IMR-90 (cell line): ENCODE data around the gene CHST2. TPM values are rescaled to one million over a fixed set of nuclear protein-coding genes. Genes with fewer than 3 reads are reported as not detected.
A peak's percentile ranks its signal among the peaks of the same experiment; 100 is the strongest.

Source experiments
- ATAC-seq: fragments of 200-7000 bp; cut with Tn5 transposase; 2 replicates; pipeline ENCODE4 v1.9.1; 2020; ENCODE audit warnings: low read depth, mild to moderate bottlenecking, moderate library complexity
- BruUV-seq: library from RNA; stranded (reverse); fragments of 400-500 nt; replicated peaks from 2 replicates; lab custom pipeline; 2021; lab: Mats Ljungman, UMichigan
- CTCF ChIA-PET: fragments of 300-600 bp; formaldehyde crosslinking; extraction: SDS; loops from one replicate; lab custom pipeline; 2021; ENCODE audit warnings: antibody characterized with exemption; lab: Yijun Ruan, JAX
- POLR2A ChIA-PET: fragments of 300-600 bp; sonication (Branson Sonifier 250); formaldehyde crosslinking; loops from one replicate; lab custom pipeline; 2022; ENCODE audit warnings: antibody characterized with exemption; ENCODE audit not compliant: unreplicated experiment; lab: Charles Lee
- DNase-seq: peaks from one replicate; pipeline ENCODE4 v3.0.0; 2013
- H2AFZ ChIP-seq: replicated peaks from 2 replicates; pipeline ENCODE3; 2013; ENCODE audit warnings: low read length, mild to moderate bottlenecking; ENCODE audit not compliant: poor library complexity
- H2AK5ac ChIP-seq: 2 replicates; pipeline ENCODE4 v1.6.1; 2013; ENCODE audit warnings: low read depth, low read length, inconsistent platforms
- H2AK9ac ChIP-seq: replicated peaks from 2 replicates; pipeline ENCODE3; 2013; ENCODE audit warnings: mild to moderate bottlenecking, low read depth, low read length, moderate library complexity; ENCODE audit not compliant: poor library complexity
- H2BK120ac ChIP-seq: 2 replicates; pipeline ENCODE4 v1.6.1; 2013; ENCODE audit warnings: low read depth, low read length, inconsistent platforms
- H2BK15ac ChIP-seq: 3 replicates; pipeline ENCODE4 v1.6.1; 2013; ENCODE audit warnings: low read depth, low read length, inconsistent platforms
- H2BK20ac ChIP-seq: 2 replicates; pipeline ENCODE4 v1.6.1; 2013; ENCODE audit warnings: low read depth, mild to moderate bottlenecking, inconsistent platforms, low read length, moderate library complexity
- H2BK5ac ChIP-seq: 2 replicates; pipeline ENCODE4 v1.6.1; 2013; ENCODE audit warnings: mild to moderate bottlenecking, low read depth, low read length, inconsistent platforms; ENCODE audit not compliant: poor library complexity, severe bottlenecking
- H3K14ac ChIP-seq: replicated peaks from 2 replicates; pipeline ENCODE4 v1.6.1; 2013; ENCODE audit warnings: low read depth, low read length, inconsistent platforms
- H3K18ac ChIP-seq: 2 replicates; pipeline ENCODE4 v1.6.1; 2013; ENCODE audit warnings: low read depth, low read length, control low read depth
- H3K23ac ChIP-seq: 2 replicates; pipeline ENCODE4 v1.6.1; 2013; ENCODE audit warnings: low read depth, low read length, inconsistent platforms
- H3K27ac ChIP-seq: 2 replicates; pipeline ENCODE4 v1.5.1; 2013; ENCODE audit warnings: mild to moderate bottlenecking, control low read depth, low read length; ENCODE audit not compliant: insufficient read depth
- H3K27me3 ChIP-seq: 2 replicates; pipeline ENCODE4 v1.6.1; 2013; ENCODE audit warnings: low read length; ENCODE audit not compliant: control insufficient read depth, insufficient read depth
- H3K36me3 ChIP-seq: 2 replicates; pipeline ENCODE4 v1.6.1; 2013; ENCODE audit warnings: low read length, mixed read lengths; ENCODE audit not compliant: control insufficient read depth, insufficient read depth
- H3K4ac ChIP-seq: 2 replicates; pipeline ENCODE4 v1.6.1; 2013; ENCODE audit warnings: low read depth, low read length, inconsistent platforms
- H3K4me1 ChIP-seq: 2 replicates; pipeline ENCODE4 v1.6.1; 2013; ENCODE audit warnings: low read length, mixed read lengths; ENCODE audit not compliant: control insufficient read depth, insufficient read depth
- H3K4me2 ChIP-seq: 2 replicates; pipeline ENCODE4 v1.6.1; 2013; ENCODE audit warnings: low read depth, mild to moderate bottlenecking, control low read depth, low read length, moderate library complexity
- H3K4me3 ChIP-seq: 2 replicates; pipeline ENCODE4 v1.5.1; 2013; ENCODE audit warnings: low read depth, mild to moderate bottlenecking, control low read depth, low read length, moderate library complexity; ENCODE audit not compliant: insufficient read depth
- H3K56ac ChIP-seq: 2 replicates; pipeline ENCODE4 v1.6.1; 2013; ENCODE audit warnings: low read length, inconsistent platforms; ENCODE audit not compliant: insufficient read depth; ENCODE audit errors: extremely low read depth
- H3K79me1 ChIP-seq, 2 experiments: 2 replicates each; pipeline ENCODE4 v1.6.1; 2013; ENCODE audit warnings: low read length in 2 of 2, inconsistent platforms in 1 of 2, low read depth in 1 of 2
- H3K9ac ChIP-seq: 2 replicates; pipeline ENCODE4 v1.6.1; 2013; ENCODE audit warnings: low read depth, low read length, control low read depth
- H3K9me1 ChIP-seq: 2 replicates; pipeline ENCODE4 v1.6.1; 2013; ENCODE audit warnings: low read length, inconsistent platforms; ENCODE audit not compliant: insufficient read depth
- H3K9me3 ChIP-seq: 2 replicates; pipeline ENCODE4 v1.6.1; 2013; ENCODE audit warnings: low read length; ENCODE audit not compliant: control insufficient read depth, insufficient read depth
- H4K20me1 ChIP-seq: 2 replicates; pipeline ENCODE4 v1.6.1; 2013; ENCODE audit warnings: low read length, inconsistent platforms; ENCODE audit not compliant: insufficient read depth
- H4K5ac ChIP-seq: 2 replicates; pipeline ENCODE4 v1.6.1; 2013; ENCODE audit warnings: mild to moderate bottlenecking, low read depth, low read length, control low read depth
- H4K8ac ChIP-seq, 2 experiments: 2 replicates each; pipeline ENCODE4 v1.6.1; 2013; ENCODE audit warnings: low read depth in 2 of 2, low read length in 2 of 2, control low read depth in 1 of 2, inconsistent platforms in 1 of 2
- H4K91ac ChIP-seq: 2 replicates; pipeline ENCODE4 v1.6.1; 2013; ENCODE audit warnings: low read depth, low read length, inconsistent platforms; ENCODE audit not compliant: insufficient read depth
- BHLHE40 ChIP-seq: fragments of 150-350 bp; IDR thresholded peaks from 2 replicates; pipeline ENCODE4 v1.6.1; 2016; ENCODE audit warnings: mild to moderate bottlenecking, low read depth, low read length
- CEBPB ChIP-seq: IDR thresholded peaks from 2 replicates; pipeline ENCODE4 v1.6.1; 2012; ENCODE audit warnings: low read depth, low read length, improper control_type of control experiment
- FOS ChIP-seq: fragments of 150-350 bp; IDR thresholded peaks from 2 replicates; pipeline ENCODE4 v1.6.1; 2016; ENCODE audit warnings: low read depth, low read length
- MAFK ChIP-seq: IDR thresholded peaks from 2 replicates; pipeline ENCODE4 v1.6.1; 2012; ENCODE audit warnings: low read depth, low read length, improper control_type of control experiment
- MAZ ChIP-seq: IDR thresholded peaks from 2 replicates; pipeline ENCODE4 v1.6.1; 2012; ENCODE audit warnings: low read depth, mild to moderate bottlenecking, low read length, improper control_type of control experiment, moderate library complexity, borderline replicate concordance
- MXI1 ChIP-seq: IDR thresholded peaks from 2 replicates; pipeline ENCODE4 v1.6.1; 2012; ENCODE audit warnings: low read depth, mild to moderate bottlenecking, low read length, moderate library complexity, borderline replicate concordance
- NFE2L2 ChIP-seq: fragments of 150-350 bp; IDR thresholded peaks from 2 replicates; pipeline ENCODE4 v1.6.1; 2016; ENCODE audit warnings: low read depth, mild to moderate bottlenecking, low read length
- POLR2A ChIP-seq: IDR thresholded peaks from 2 replicates; pipeline ENCODE4 v1.6.1; 2012; ENCODE audit warnings: mild to moderate bottlenecking, low read depth, low read length
- RAD21 ChIP-seq: IDR thresholded peaks from 2 replicates; pipeline ENCODE4 v1.6.1; 2012; ENCODE audit warnings: low read length, improper control_type of control experiment
- RCOR1 ChIP-seq: IDR thresholded peaks from 2 replicates; pipeline ENCODE4 v1.6.1; 2012; ENCODE audit warnings: mild to moderate bottlenecking, low read length, improper control_type of control experiment; ENCODE audit not compliant: insufficient replicate concordance
- RFX5 ChIP-seq: IDR thresholded peaks from 2 replicates; pipeline ENCODE4 v1.8.0; 2012; ENCODE audit warnings: low read depth, mild to moderate bottlenecking, low read length, moderate library complexity
- WGBS, 2 experiments: methylation state at CpG; one replicate each; pipeline versions ENCODE4 v1.1.5 to v1.1.7; 2013; ENCODE audit warnings: missing lambda C conversion rate in 2 of 2; ENCODE audit not compliant: insufficient read length in 1 of 2; ENCODE audit errors: extremely low coverage in 2 of 2; 5-methylcytosine and 5-hydroxymethylcytosine counted together
- dilution Hi-C: fragments of 300-500 bp; cut with HindIII; formaldehyde crosslinking; loops from one replicate; pipeline ENCODE4 v1.14.3; 2018; ENCODE audit warnings: low sequenced_read_pairs; ENCODE audit not compliant: unreplicated experiment
- in situ Hi-C: fragments of 300-500 bp; cut with MboI; formaldehyde crosslinking; loops from 3 replicates; pipeline ENCODE4 v1.14.3; 2019; ENCODE audit warnings: low sequenced_read_pairs, inconsistent platforms, mixed read lengths
- intact Hi-C: fragments of 100-400 bp; cut with micrococcal nuclease; formaldehyde crosslinking; loops from 2 replicates; pipeline ENCODE4 v1.10.0; 2022
- polyA plus RNA-seq, 3 experiments: library from polyadenylated mRNA; depleted of rRNA; stranded (reverse); fragments of >200 nt; gene quantifications; 2 replicates each; pipeline ENCODE4 v1.2.3, GENCODE V29; 2012; ENCODE audit warnings: low replicate concordance in 1 of 3
- total RNA-seq: library from RNA; depleted of rRNA; stranded (reverse); fragments of >200 nt; gene quantifications from 2 replicates; pipeline ENCODE4 v1.2.3, GENCODE V29; 2012
- TF ChIP-seq, protein P1 (sequence below): conservative IDR thresholded peaks from 2 replicates; pipeline ENCODE4 v1.5.1; 2012; ENCODE audit warnings: mild to moderate bottlenecking, low read depth, low read length, improper control_type of control experiment
- TF ChIP-seq, protein P2 (sequence below): fragments of 150-350 bp; IDR thresholded peaks from 2 replicates; pipeline ENCODE4 v1.6.1; 2017; ENCODE audit warnings: mild to moderate bottlenecking, antibody characterized with exemption, low read length, low read depth

The CHST2 gene
- total and polyA plus RNA-seq, 2 of the 4 experiments (the other 2 are of a cell fraction), result 0.90 to 1.4 TPM

DNA sequence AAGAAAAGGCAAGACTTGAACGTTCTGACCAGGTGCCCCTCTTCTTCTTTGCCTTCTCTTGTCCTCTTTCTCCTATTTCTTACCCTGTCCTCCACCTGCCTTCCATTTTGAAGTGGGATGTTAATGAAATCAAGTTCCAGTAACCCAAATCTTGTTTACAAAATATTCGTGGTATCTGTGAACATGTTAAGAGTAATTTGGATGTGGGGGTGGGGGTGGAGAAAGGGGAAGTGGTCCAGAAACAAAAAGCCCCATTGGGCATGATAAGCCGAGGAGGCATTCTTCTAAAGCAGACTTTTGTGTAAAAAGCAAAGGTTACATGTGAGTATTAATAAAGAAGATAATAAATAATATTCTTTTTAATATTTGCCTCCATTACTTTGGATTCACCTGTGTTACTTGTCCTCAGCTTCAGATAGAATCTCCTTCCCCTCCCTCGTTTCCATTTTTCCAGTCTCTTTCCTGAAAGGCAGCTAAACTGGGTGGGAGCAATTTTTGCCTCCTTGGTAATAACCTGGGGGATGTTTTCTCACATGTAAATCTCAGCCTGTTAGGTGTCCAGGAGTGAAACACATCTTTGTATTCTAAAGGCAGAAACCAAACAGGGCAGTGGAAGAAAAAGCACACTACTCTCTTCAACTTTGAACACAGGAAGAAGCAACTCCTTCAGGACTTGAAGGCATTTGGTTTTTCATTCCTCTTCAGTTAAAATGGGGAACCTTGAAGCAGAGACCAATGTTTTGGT, 3.2 kb downstream of the CHST2 start (continued):
- no peak for TF ChIP-seq MAZ

DNA sequence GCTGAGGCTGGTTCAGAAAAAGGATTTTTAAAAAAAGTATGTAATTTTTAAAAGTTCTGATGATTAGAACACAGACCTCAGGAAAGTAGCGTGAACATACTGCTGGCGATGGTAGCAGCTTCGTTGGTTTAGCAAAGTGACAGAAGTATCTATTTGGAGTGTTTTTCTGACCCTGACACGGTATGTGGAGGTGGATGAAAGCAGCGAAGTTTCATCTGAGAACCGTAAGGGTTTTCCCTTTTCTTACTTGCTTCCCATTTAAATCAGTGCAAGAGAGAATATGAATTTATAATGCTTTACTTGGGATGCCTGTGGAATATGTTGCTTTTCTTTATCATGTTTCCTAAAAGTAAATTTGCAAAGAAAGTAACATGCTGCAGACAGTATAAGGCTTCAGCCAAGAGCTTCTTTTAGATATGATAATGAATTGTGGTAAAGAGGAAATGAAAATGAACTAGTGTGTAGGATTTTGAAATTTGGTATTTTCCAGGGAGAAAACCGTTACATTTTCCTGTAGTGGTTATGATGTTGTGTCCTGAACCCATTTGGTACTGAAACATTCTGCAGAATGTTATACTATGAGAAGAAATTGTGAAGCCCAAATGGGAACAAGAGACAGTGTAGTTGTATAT, 3.9 kb downstream of the CHST2 start:
- H3K9me1 ChIP-seq, result no peaks in the 10 kb centered on the region; the same call in 1 of the 2 replicates
- no peak overlapping the region for H2AFZ ChIP-seq
- no peak overlapping the region for H3K4ac ChIP-seq
- no peak overlapping the region for H2BK20ac ChIP-seq
- H4K20me1 ChIP-seq, result no peaks in the 10 kb centered on the region
- no peak overlapping the region for H3K27ac ChIP-seq
- no peak overlapping the region for H3K4me3 ChIP-seq
- H2BK15ac ChIP-seq, result no peak overlapping the region
- no peak overlapping the region for H2AK5ac ChIP-seq
- no peak overlapping the region for H2BK5ac ChIP-seq
- H3K27me3 ChIP-seq, result peaks cover 6% of the 10 kb centered on the region; the same call in 1 of the 2 replicates
- H4K91ac ChIP-seq, result no peak overlapping the region
- no peak overlapping the region for H2BK120ac ChIP-seq
- intact Hi-C loops, result no loop called here
- no peak overlapping the region for H2AK9ac ChIP-seq
- H4K8ac ChIP-seq, result no peak overlapping the region
- ATAC-seq (no peak), DNase-seq (no peak)
- CTCF ChIA-PET, result interaction anchor here (1.1 kb wide), 1 partner anchor 551 kb away, joined by 3 read pairs; no protein-coding TSS in a partner anchor
- H4K5ac ChIP-seq, result no peak overlapping the region
- no peaks in the 10 kb centered on the region for H3K9me3 ChIP-seq
- H3K9ac ChIP-seq, result no peak overlapping the region
- BruUV-seq, result no TSS peak
- H3K23ac ChIP-seq, result 0 out of 2 replicates have a peak overlapping the region, but pooled peaks have one; percentile 24
- 68% methylated on average over 3 of the region's 7 CpGs; no CpG with 5 or more reads in 1 of the 2 experiments for WGBS, 2 experiments
- in situ Hi-C loops, result loop anchor here (10.0 kb wide), 1 partner anchor 181 kb away; no protein-coding TSS in a partner anchor
- H3K4me1 ChIP-seq, result peaks cover 6% of the 10 kb centered on the region
- dilution Hi-C loops, result no loop called here
- no peaks in the 10 kb centered on the region; a peak in 1 of 4 replicates for H3K79me1 ChIP-seq
- no peak overlapping the region for H3K18ac ChIP-seq
- no peak overlapping the region for H3K4me2 ChIP-seq
- no peak overlapping the region for H3K56ac ChIP-seq
- H3K36me3 ChIP-seq, result no peaks in the 10 kb centered on the region
- POLR2A ChIA-PET, result no interaction called here
- no peak overlapping the region for H3K14ac ChIP-seq
- TF ChIP-seq POLR2A (no peak), RCOR1 (no peak), BHLHE40 (no peak), CEBPB (no peak), RAD21 (no peak), FOS (no peak), MAZ (no peak), MXI1 (no peak), RFX5 (no peak), MAFK (no peak), NFE2L2 (no peak)
- TF ChIP-seq, protein P1, sequence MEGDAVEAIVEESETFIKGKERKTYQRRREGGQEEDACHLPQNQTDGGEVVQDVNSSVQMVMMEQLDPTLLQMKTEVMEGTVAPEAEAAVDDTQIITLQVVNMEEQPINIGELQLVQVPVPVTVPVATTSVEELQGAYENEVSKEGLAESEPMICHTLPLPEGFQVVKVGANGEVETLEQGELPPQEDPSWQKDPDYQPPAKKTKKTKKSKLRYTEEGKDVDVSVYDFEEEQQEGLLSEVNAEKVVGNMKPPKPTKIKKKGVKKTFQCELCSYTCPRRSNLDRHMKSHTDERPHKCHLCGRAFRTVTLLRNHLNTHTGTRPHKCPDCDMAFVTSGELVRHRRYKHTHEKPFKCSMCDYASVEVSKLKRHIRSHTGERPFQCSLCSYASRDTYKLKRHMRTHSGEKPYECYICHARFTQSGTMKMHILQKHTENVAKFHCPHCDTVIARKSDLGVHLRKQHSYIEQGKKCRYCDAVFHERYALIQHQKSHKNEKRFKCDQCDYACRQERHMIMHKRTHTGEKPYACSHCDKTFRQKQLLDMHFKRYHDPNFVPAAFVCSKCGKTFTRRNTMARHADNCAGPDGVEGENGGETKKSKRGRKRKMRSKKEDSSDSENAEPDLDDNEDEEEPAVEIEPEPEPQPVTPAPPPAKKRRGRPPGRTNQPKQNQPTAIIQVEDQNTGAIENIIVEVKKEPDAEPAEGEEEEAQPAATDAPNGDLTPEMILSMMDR, result no peak
- TF ChIP-seq, protein P2, sequence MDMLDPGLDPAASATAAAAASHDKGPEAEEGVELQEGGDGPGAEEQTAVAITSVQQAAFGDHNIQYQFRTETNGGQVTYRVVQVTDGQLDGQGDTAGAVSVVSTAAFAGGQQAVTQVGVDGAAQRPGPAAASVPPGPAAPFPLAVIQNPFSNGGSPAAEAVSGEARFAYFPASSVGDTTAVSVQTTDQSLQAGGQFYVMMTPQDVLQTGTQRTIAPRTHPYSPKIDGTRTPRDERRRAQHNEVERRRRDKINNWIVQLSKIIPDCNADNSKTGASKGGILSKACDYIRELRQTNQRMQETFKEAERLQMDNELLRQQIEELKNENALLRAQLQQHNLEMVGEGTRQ, result no peak
